Measurements from ENCODE around the gene MYBPH. TPM values are rescaled to one million over a fixed set of nuclear protein-coding genes. Genes with fewer than 3 reads are reported as not detected.

The MYBPH gene
- polyA plus RNA-seq, 4 donors = 0.17 to 0.47 (median 0.29) TPM

Other genes starting within 250 kb of the MYBPH start
- gene KLHL12, start 248.6 kb downstream of the MYBPH start, polyA plus RNA-seq (ENCODE audit: insufficient read length in 4 of 4) = 10 to 100 TPM; 34.4 to 45.8 (median 40.7) TPM
- 10 to 100 TPM; 73.9 to 83.5 (median 78.4) TPM for gene ADIPOR1, start 217.5 kb downstream of the MYBPH start, polyA plus RNA-seq (ENCODE audit: insufficient read length in 4 of 4)
- gene CYB5R1, start 208.6 kb downstream of the MYBPH start, polyA plus RNA-seq (ENCODE audit: insufficient read length in 4 of 4) = 10 to 100 TPM; 47.7 to 52.8 (median 48.6) TPM
- 10 to 100 TPM; 68.3 to 82.8 (median 74.7) TPM for gene TMEM183A, start 168.5 kb downstream of the MYBPH start, polyA plus RNA-seq (ENCODE audit: insufficient read length in 4 of 4)
- 10 to 100 TPM in 2 of 4 donors, 1 to 10 TPM in 2; 4.0 to 12.2 (median 8.5) TPM for gene PPFIA4, start 149.3 kb downstream of the MYBPH start, polyA plus RNA-seq (ENCODE audit: insufficient read length in 4 of 4)
- under 1 TPM; 0.16 to 0.35 (median 0.20) TPM for gene MYOG, start 89.8 kb downstream of the MYBPH start, polyA plus RNA-seq (ENCODE audit: insufficient read length in 4 of 4)
- gene ADORA1, start 48.1 kb downstream of the MYBPH start, polyA plus RNA-seq (ENCODE audit: insufficient read length in 4 of 4) = 1 to 10 TPM; 3.7 to 8.7 (median 5.9) TPM
- 10 to 100 TPM in 2 of 4 donors, 1 to 10 TPM in 2; 8.4 to 14.1 (median 10.8) TPM for gene CHI3L1, start 10.9 kb upstream of the MYBPH start, polyA plus RNA-seq (ENCODE audit: insufficient read length in 4 of 4)
- gene CHIT1, start 53.8 kb upstream of the MYBPH start, polyA plus RNA-seq (ENCODE audit: insufficient read length in 4 of 4) = under 1 TPM; 0.13 to 0.46 (median 0.21) TPM
- gene BTG2, start 129.7 kb upstream of the MYBPH start, polyA plus RNA-seq (ENCODE audit: insufficient read length in 4 of 4) = 100 to 1,000 TPM in 2 of 4 donors, 10 to 100 TPM in 2; 86.8 to 215 (median 118) TPM
- gene FMOD, start 175.3 kb upstream of the MYBPH start, polyA plus RNA-seq (ENCODE audit: insufficient read length in 4 of 4) = 10 to 100 TPM; 39.5 to 65.2 (median 51.1) TPM

Measured in left renal cortex interstitium (tissue), 4 donors.